ENCODE data around the gene MINDY2.

Gene MINDY2

GRCh38 chr15:58908550-58909309, 137.6 kb downstream of the MINDY2 start:
- Histone ChIP-seq H3K9ac (ENCODE audit: low read depth in 1 of 2, low read length in 2 of 2) (no peak overlapping the region), H3K9me3 (ENCODE audit: control insufficient read depth in 2 of 2, low read length in 2 of 2) (no peaks in the 10 kb centered on the region), H3K4me1 (ENCODE audit: control insufficient read depth in 2 of 2, insufficient read depth in 2 of 2, low read length in 2 of 2) (no peaks in the 10 kb centered on the region), H3K27ac (ENCODE audit: low read depth in 2 of 2, low read length in 2 of 2) (no peak overlapping the region), H3K4me3 (ENCODE audit: low read length in 2 of 2) (no peak overlapping the region), H3K27me3 (ENCODE audit: control insufficient read depth in 2 of 2, insufficient read depth in 2 of 2, low read length in 2 of 2) (no peaks in the 10 kb centered on the region), H3K36me3 (ENCODE audit: control insufficient read depth in 2 of 2, insufficient read depth in 2 of 2, low read length in 2 of 2) (peaks cover 17 to 41% of the 10 kb centered on the region in 2 donors)

- H3K27ac ChIP-seq (ENCODE audit: low read depth in 2 of 2, low read length in 2 of 2): no peak overlapping the region
- no peaks in the 10 kb centered on the region for H3K27me3 ChIP-seq (ENCODE audit: control insufficient read depth in 2 of 2, insufficient read depth in 2 of 2, low read length in 2 of 2)
- no peaks in the 10 kb centered on the region for H3K9me3 ChIP-seq (ENCODE audit: control insufficient read depth in 2 of 2, low read length in 2 of 2)
- H3K9ac ChIP-seq (ENCODE audit: low read depth in 1 of 2, low read length in 2 of 2): no peak overlapping the region
- peaks cover 21 to 41% of the 10 kb centered on the region in 2 donors for H3K36me3 ChIP-seq (ENCODE audit: control insufficient read depth in 2 of 2, insufficient read depth in 2 of 2, low read length in 2 of 2)
- H3K4me1 ChIP-seq (ENCODE audit: control insufficient read depth in 2 of 2, insufficient read depth in 2 of 2, low read length in 2 of 2): no peaks in the 10 kb centered on the region
- H3K4me3 ChIP-seq (ENCODE audit: low read length in 2 of 2): no peak overlapping the region
Observed at GRCh38 chr15:58909616-58910015, 138.5 kb downstream of the MINDY2 start.

GRCh38 chr15:58910456-58910855, 139.4 kb downstream of the MINDY2 start:
- Histone ChIP-seq H3K27me3 (ENCODE audit: control insufficient read depth in 2 of 2, insufficient read depth in 2 of 2, low read length in 2 of 2) (no peaks in the 10 kb centered on the region), H3K9me3 (ENCODE audit: control insufficient read depth in 2 of 2, low read length in 2 of 2) (no peaks in the 10 kb centered on the region), H3K27ac (ENCODE audit: low read depth in 2 of 2, low read length in 2 of 2) (no peak overlapping the region), H3K4me3 (ENCODE audit: low read length in 2 of 2) (no peak overlapping the region), H3K9ac (ENCODE audit: low read depth in 1 of 2, low read length in 2 of 2) (no peak overlapping the region), H3K4me1 (ENCODE audit: control insufficient read depth in 2 of 2, insufficient read depth in 2 of 2, low read length in 2 of 2) (no peaks in the 10 kb centered on the region), H3K36me3 (ENCODE audit: control insufficient read depth in 2 of 2, insufficient read depth in 2 of 2, low read length in 2 of 2) (peaks cover 21 to 43% of the 10 kb centered on the region in 2 donors)
